HepG2 (cell line): ENCODE data around the gene SLC6A7. TPM values are rescaled to one million over a fixed set of nuclear protein-coding genes. Genes with fewer than 3 reads are reported as not detected.

Experiments used
- ATAC-seq: fragments of 200-7000 bp; cut with Tn5 transposase; 3 replicates; pipeline ENCODE4 v1.9.1; 2020; ENCODE audit warnings: mild to moderate bottlenecking, moderate library complexity
- BruUV-seq: library from RNA; stranded (reverse); fragments of 400-500 nt; replicated peaks from 2 replicates; lab custom pipeline; 2021; lab: Mats Ljungman, UMichigan
- CTCF ChIA-PET: fragments of 300-600 bp; formaldehyde crosslinking; extraction: SDS; loops from one replicate; lab custom pipeline; 2021; ENCODE audit warnings: low total read pairs, inconsistent platforms, low intra/inter-chr PET ratio; lab: Yijun Ruan, JAX
- POLR2A ChIA-PET: fragments of 350-600 bp; sonication (Branson Sonifier 250); formaldehyde crosslinking; loops from one replicate; lab custom pipeline; 2020; ENCODE audit warnings: antibody characterized with exemption, inconsistent platforms; lab: Yijun Ruan, JAX
- DNase-seq: peaks from one replicate; pipeline ENCODE4 v3.0.0-alpha.2; 2015; ENCODE audit warnings: low spot score
- FAIRE-seq: peaks from 3 replicates; lab custom pipeline; 2011; peaks lifted over from hg19 to GRCh38; lab: Jason Lieb, UNC
- H2AFZ ChIP-seq: one replicate; pipeline ENCODE4 v1.6.1; 2011; ENCODE audit warnings: low read length, inconsistent platforms
- H3K27ac ChIP-seq: fragments of 300-600 bp; 3 replicates; pipeline ENCODE4 v1.8.0; 2011; ENCODE audit warnings: mixed run types, mild to moderate bottlenecking, mixed read lengths, low read length, inconsistent platforms; ENCODE audit not compliant: insufficient read depth; ENCODE audit errors: extremely low read length
- H3K27me3 ChIP-seq, 2 experiments: fragments of 200-600 bp in 1 of 2; 2 replicates in 1 of 2; 3 replicates in 1 of 2; pipeline versions ENCODE4 v1.6.0 to v1.8.0; 2011; ENCODE audit warnings: low read length in 2 of 2, mild to moderate bottlenecking in 2 of 2, moderate library complexity in 2 of 2, inconsistent platforms in 1 of 2; ENCODE audit not compliant: insufficient read depth in 2 of 2, control insufficient read depth in 1 of 2
- H3K36me3 ChIP-seq, 2 experiments: fragments of 200-600 bp in 1 of 2; replicated peaks in 1 of 2; 2 replicates in 1 of 2; 3 replicates in 1 of 2; pipeline versions ENCODE4 v1.5.1 to v1.8.0; 2011; ENCODE audit warnings: low read length in 2 of 2, inconsistent platforms in 1 of 2; ENCODE audit not compliant: insufficient read depth in 2 of 2, control insufficient read depth in 1 of 2
- H3K4me1 ChIP-seq: 2 replicates; pipeline ENCODE4 v1.5.1; 2012; ENCODE audit warnings: low read length, inconsistent platforms; ENCODE audit not compliant: insufficient read depth
- H3K4me2 ChIP-seq: 2 replicates; pipeline ENCODE4 v1.6.0; 2011; ENCODE audit warnings: low read depth, low read length, inconsistent platforms
- H3K4me3 ChIP-seq, 3 experiments: fragments of 200-600 bp in 1 of 3; sonication (generic), shearing (Covaris generic) in 1 of 3; replicated peaks in 1 of 3; 2 replicates each; pipeline ENCODE4 v1.5.1; 2011 to 2016; ENCODE audit warnings: low read length in 3 of 3, inconsistent platforms in 2 of 3, low read depth in 2 of 3, mild to moderate bottlenecking in 2 of 3, control low read depth in 1 of 3, mixed read lengths in 1 of 3; ENCODE audit not compliant: insufficient read depth in 1 of 3
- H3K79me2 ChIP-seq: one replicate; pipeline ENCODE4 v1.6.1; 2011; ENCODE audit warnings: low read length, inconsistent platforms; ENCODE audit not compliant: insufficient read depth
- H3K9ac ChIP-seq: 2 replicates; pipeline ENCODE4 v1.6.0; 2011; ENCODE audit warnings: mild to moderate bottlenecking, low read depth, low read length, inconsistent platforms; ENCODE audit not compliant: insufficient read depth
- H3K9me3 ChIP-seq: 2 replicates; pipeline ENCODE4 v1.5.1; 2012; ENCODE audit warnings: mild to moderate bottlenecking, low read length
- H4K20me1 ChIP-seq: 2 replicates; pipeline ENCODE4 v1.6.0; 2011; ENCODE audit warnings: inconsistent platforms, mild to moderate bottlenecking, low read length, moderate library complexity; ENCODE audit not compliant: insufficient read depth
- GABPA ChIP-seq, 2 experiments: IDR thresholded peaks; 2 replicates each; pipeline ENCODE4 v1.6.1; 2011 to 2016; ENCODE audit warnings: low read depth in 2 of 2, low read length in 1 of 2, missing biosample characterization in 1 of 2, missing genetic modification characterization in 1 of 2
- GABPB1 ChIP-seq: IDR thresholded peaks from 2 replicates; pipeline ENCODE4 v1.6.1; 2016; ENCODE audit warnings: mild to moderate bottlenecking, missing genetic modification reagents, moderate library complexity, missing compliant biosample characterization
- SMARCE1 ChIP-seq: fragments of 450-650 bp; IDR thresholded peaks from 2 replicates; pipeline ENCODE4 v1.6.1; 2017; ENCODE audit warnings: borderline replicate concordance
- ZNF335 ChIP-seq: sonication (generic); formaldehyde crosslinking; IDR thresholded peaks from 2 replicates; pipeline ENCODE4 v1.4.0; 2020; ENCODE audit warnings: missing genetic modification reagents
- ZNF557 ChIP-seq: sonication (generic); formaldehyde crosslinking; IDR thresholded peaks from 2 replicates; pipeline ENCODE4 v1.4.0; 2020; ENCODE audit warnings: missing genetic modification reagents
- ZNF629 ChIP-seq: sonication (generic); formaldehyde crosslinking; conservative IDR thresholded peaks from 2 replicates; pipeline ENCODE4 v1.5.0; 2020; ENCODE audit warnings: missing genetic modification reagents
- WGBS: methylation state at CpG from one replicate; pipeline ENCODE4 v1.1.6; 2017; ENCODE audit warnings: low lambda C conversion rate; 5-methylcytosine and 5-hydroxymethylcytosine counted together
- in situ Hi-C: cut with HindIII; loops from 2 replicates; pipeline ENCODE4 v1.10.0; 2017; ENCODE audit warnings: low pct_unique_long_range_greater_than_20kb; ENCODE audit not compliant: extremely low pct_ligation_motif_present
- intact Hi-C: fragments of 100-400 bp; cut with micrococcal nuclease; formaldehyde crosslinking; loops from one replicate; pipeline ENCODE4 v1.10.0; 2022; ENCODE audit not compliant: unreplicated experiment
- polyA plus RNA-seq, 8 experiments: library from polyadenylated mRNA; depleted of rRNA in 3 of 8; stranded (reverse) in 7 of 8; unstranded in 1 of 8; fragments of >200 nt; fragmentation: Illumina TruSeq in 4 of 8; extraction: Trizol in 4 of 8; gene quantifications; 2 replicates each; pipeline versions ENCODE4 v1.2.1 to v1.2.3, GENCODE V29; 2011 to 2016; ENCODE audit warnings: low read depth in 4 of 8, missing spikeins in 1 of 8, mixed read lengths in 1 of 8; ENCODE audit not compliant: insufficient read depth in 1 of 8
- total RNA-seq, 5 experiments: library from RNA; depleted of rRNA; stranded (reverse); fragments of >200 nt; fragmentation: Illumina TruSeq; extraction: Trizol; gene quantifications; 2 replicates each; pipeline ENCODE4 v1.2.3, GENCODE V29; 2016; ENCODE audit warnings: low read depth in 1 of 5
- TF ChIP-seq, protein P1 (sequence below): sonication (generic); formaldehyde crosslinking; IDR thresholded peaks from 2 replicates; pipeline ENCODE4 v1.5.0; 2020; ENCODE audit warnings: mild to moderate bottlenecking, missing genetic modification reagents

Gene SLC6A7
- total and polyA plus RNA-seq, 2 of the 13 experiments (the other 11 are each of a cell fraction or from before 2014, with no cell fraction given): not detected

GRCh38 chr5:150159741-150160179, 30.1 kb upstream of the SLC6A7 start:
- peak overlapping the region; percentile 27; the same call in 1 of the 2 replicates for H3K4me2 ChIP-seq
- POLR2A ChIA-PET: interaction anchor here (2.7 kb wide), 1 partner anchor 22 kb away, joined by 12 read pairs; no protein-coding TSS in a partner anchor
- H3K79me2 ChIP-seq: no peaks in the 10 kb centered on the region
- no peak overlapping the region for H3K9ac ChIP-seq
- H4K20me1 ChIP-seq: no peaks in the 10 kb centered on the region
- H3K36me3 ChIP-seq: no peaks in the 10 kb centered on the region
- ATAC-seq (no peak), DNase-seq (no peak), FAIRE-seq (no peak)
- CTCF ChIA-PET: no interaction called here
- 25% methylated on average over 1 of the region's 9 CpGs for WGBS
- no peak overlapping the region for H3K4me3 ChIP-seq
- intact Hi-C loops: loop anchor here (5.0 kb wide), 1 partner anchor 193 kb away; no protein-coding TSS in a partner anchor
- H3K27ac ChIP-seq: no peak overlapping the region
- no peak overlapping the region for H2AFZ ChIP-seq
- BruUV-seq: no TSS peak
- no peaks in the 10 kb centered on the region for H3K9me3 ChIP-seq
- peaks cover 0 to 13% of the 10 kb centered on the region in 2 experiments; a peak in 3 of 5 replicates for H3K27me3 ChIP-seq
- peaks cover 86% of the 10 kb centered on the region for H3K4me1 ChIP-seq
- in situ Hi-C loops: loop anchor here (5.0 kb wide), 1 partner anchor 58 kb away; no protein-coding TSS in a partner anchor
- TF ChIP-seq GABPB1 (peak; percentile 41), ZNF557 (CRISPR knock-in tag) (no peak), GABPA (IDR thresholded peaks at IDR 0.05; ENCODE audit: low read depth, low read length) (no peak), GABPA (CRISPR knock-in tag; IDR thresholded peaks at IDR 0.05; ENCODE audit: low read depth) (peak; percentile 68), ZNF629 (CRISPR knock-in tag) (0 out of 2 replicates have a peak, but pooled peaks have one; percentile 27), SMARCE1 (no peak), ZNF335 (CRISPR knock-in tag) (0 out of 2 replicates have a peak, but pooled peaks have one; percentile 17)
- TF ChIP-seq, protein P1, sequence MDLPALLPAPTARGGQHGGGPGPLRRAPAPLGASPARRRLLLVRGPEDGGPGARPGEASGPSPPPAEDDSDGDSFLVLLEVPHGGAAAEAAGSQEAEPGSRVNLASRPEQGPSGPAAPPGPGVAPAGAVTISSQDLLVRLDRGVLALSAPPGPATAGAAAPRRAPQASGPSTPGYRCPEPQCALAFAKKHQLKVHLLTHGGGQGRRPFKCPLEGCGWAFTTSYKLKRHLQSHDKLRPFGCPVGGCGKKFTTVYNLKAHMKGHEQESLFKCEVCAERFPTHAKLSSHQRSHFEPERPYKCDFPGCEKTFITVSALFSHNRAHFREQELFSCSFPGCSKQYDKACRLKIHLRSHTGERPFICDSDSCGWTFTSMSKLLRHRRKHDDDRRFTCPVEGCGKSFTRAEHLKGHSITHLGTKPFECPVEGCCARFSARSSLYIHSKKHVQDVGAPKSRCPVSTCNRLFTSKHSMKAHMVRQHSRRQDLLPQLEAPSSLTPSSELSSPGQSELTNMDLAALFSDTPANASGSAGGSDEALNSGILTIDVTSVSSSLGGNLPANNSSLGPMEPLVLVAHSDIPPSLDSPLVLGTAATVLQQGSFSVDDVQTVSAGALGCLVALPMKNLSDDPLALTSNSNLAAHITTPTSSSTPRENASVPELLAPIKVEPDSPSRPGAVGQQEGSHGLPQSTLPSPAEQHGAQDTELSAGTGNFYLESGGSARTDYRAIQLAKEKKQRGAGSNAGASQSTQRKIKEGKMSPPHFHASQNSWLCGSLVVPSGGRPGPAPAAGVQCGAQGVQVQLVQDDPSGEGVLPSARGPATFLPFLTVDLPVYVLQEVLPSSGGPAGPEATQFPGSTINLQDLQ (CRISPR knock-in tag): no peak
